Measurements from ENCODE around the gene PSMA8. TPM values are rescaled to one million over a fixed set of nuclear protein-coding genes. Genes with fewer than 3 reads are reported as not detected.

Gene PSMA8
- total RNA-seq, 1 donor from 2014 or later: not detected

GRCh38 chr18:26208977-26209376 is 75.3 kb downstream of the PSMA8 start:
- H3K4me1 Mint-ChIP-seq (ENCODE audit: unreplicated experiment): no peaks in the 10 kb centered on the region
- H3K27ac Mint-ChIP-seq: no peak overlapping the region
- H3K27me3 Mint-ChIP-seq: no peaks in the 10 kb centered on the region
- DNase-seq (ENCODE audit: extremely low spot score, unreplicated experiment): no peak
- H3K4me3 Mint-ChIP-seq: no peak overlapping the region
- no peaks in the 10 kb centered on the region for H3K36me3 Mint-ChIP-seq
- no peaks in the 10 kb centered on the region for H3K9me3 Mint-ChIP-seq
- TF ChIP-seq, protein P1, sequence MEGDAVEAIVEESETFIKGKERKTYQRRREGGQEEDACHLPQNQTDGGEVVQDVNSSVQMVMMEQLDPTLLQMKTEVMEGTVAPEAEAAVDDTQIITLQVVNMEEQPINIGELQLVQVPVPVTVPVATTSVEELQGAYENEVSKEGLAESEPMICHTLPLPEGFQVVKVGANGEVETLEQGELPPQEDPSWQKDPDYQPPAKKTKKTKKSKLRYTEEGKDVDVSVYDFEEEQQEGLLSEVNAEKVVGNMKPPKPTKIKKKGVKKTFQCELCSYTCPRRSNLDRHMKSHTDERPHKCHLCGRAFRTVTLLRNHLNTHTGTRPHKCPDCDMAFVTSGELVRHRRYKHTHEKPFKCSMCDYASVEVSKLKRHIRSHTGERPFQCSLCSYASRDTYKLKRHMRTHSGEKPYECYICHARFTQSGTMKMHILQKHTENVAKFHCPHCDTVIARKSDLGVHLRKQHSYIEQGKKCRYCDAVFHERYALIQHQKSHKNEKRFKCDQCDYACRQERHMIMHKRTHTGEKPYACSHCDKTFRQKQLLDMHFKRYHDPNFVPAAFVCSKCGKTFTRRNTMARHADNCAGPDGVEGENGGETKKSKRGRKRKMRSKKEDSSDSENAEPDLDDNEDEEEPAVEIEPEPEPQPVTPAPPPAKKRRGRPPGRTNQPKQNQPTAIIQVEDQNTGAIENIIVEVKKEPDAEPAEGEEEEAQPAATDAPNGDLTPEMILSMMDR (conservative IDR thresholded peaks at IDR 0.05): no peak

GRCh38 chr18:26210147-26210546 is 76.5 kb downstream of the PSMA8 start:
- Mint-ChIP-seq H3K9me3 (no peaks in the 10 kb centered on the region), H3K27me3 (peaks cover 4% of the 10 kb centered on the region), H3K4me1 (ENCODE audit: unreplicated experiment) (no peaks in the 10 kb centered on the region), H3K36me3 (no peaks in the 10 kb centered on the region), H3K27ac (no peak overlapping the region), H3K4me3 (no peak overlapping the region)
- TF ChIP-seq, protein P1 (conservative IDR thresholded peaks at IDR 0.05): no peak
- no peak for DNase-seq (ENCODE audit: extremely low spot score, unreplicated experiment)

GRCh38 chr18:26215247-26215970 is 81.7 kb downstream of the PSMA8 start:
- no peak overlapping the region for H3K4me3 Mint-ChIP-seq
- no peak overlapping the region for H3K27ac Mint-ChIP-seq
- peaks cover 7% of the 10 kb centered on the region for H3K27me3 Mint-ChIP-seq
- DNase-seq (ENCODE audit: extremely low spot score, unreplicated experiment): no peak
- H3K9me3 Mint-ChIP-seq: no peaks in the 10 kb centered on the region
- H3K4me1 Mint-ChIP-seq (ENCODE audit: unreplicated experiment): no peaks in the 10 kb centered on the region
- H3K36me3 Mint-ChIP-seq: no peaks in the 10 kb centered on the region
- TF ChIP-seq, protein P1 (conservative IDR thresholded peaks at IDR 0.05): no peak

DNA sequence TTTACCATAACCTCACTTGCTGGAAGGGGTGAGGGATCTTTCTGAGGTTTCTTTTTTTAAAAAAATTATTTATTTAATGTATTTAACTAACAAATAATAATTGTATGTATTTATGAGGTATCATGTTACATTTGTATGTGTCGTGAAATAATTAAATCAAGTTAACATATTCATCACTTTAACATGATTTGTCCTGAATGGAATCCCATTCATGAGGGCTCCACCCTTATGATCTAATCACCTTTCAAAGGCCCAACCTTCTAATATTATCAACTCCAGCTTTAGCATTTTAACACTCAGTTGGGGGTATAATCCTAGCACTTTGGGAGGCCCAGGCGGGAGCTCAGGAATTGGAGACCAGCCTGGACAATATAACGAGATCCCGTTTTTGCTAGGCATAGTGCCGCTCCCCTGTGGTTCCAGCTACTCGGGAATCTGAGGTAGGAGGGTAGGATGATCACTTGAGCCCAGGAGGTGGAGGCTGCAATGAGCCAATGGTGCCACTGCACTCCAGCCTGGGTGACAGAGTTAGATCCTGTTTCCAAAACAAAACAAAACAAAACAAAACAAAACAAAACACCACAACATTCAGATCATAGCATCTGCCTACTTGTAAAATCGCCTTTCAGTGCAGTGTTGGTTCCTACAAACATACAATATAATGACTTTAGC is 91.5 kb downstream of the PSMA8 start:
- no peak for DNase-seq (ENCODE audit: extremely low spot score, unreplicated experiment)
- TF ChIP-seq, protein P1 (conservative IDR thresholded peaks at IDR 0.05): no peak
- H3K27me3 Mint-ChIP-seq: peaks cover 37% of the 10 kb centered on the region
- H3K4me1 Mint-ChIP-seq (ENCODE audit: unreplicated experiment): peaks cover 11% of the 10 kb centered on the region
- peak overlapping the region; percentile 93 for H3K27ac Mint-ChIP-seq
- H3K4me3 Mint-ChIP-seq: peak overlapping the region; percentile 95
- no peaks in the 10 kb centered on the region for H3K9me3 Mint-ChIP-seq
- H3K36me3 Mint-ChIP-seq: no peaks in the 10 kb centered on the region

- H3K4me1 Mint-ChIP-seq (ENCODE audit: unreplicated experiment): peaks cover 11% of the 10 kb centered on the region
- H3K36me3 Mint-ChIP-seq: no peaks in the 10 kb centered on the region
- H3K9me3 Mint-ChIP-seq: no peaks in the 10 kb centered on the region
- peak overlapping the region; percentile 93 for H3K27ac Mint-ChIP-seq
- TF ChIP-seq, protein P1 (conservative IDR thresholded peaks at IDR 0.05): no peak
- DNase-seq (ENCODE audit: extremely low spot score, unreplicated experiment): no peak
- H3K4me3 Mint-ChIP-seq: peak overlapping the region; percentile 95
- H3K27me3 Mint-ChIP-seq: peaks cover 36% of the 10 kb centered on the region
Observed at GRCh38 chr18:26225915-26226228, 92.2 kb downstream of the PSMA8 start.

All from type B pancreatic cell (in vitro differentiated cells).